HCT116 (cell line): ENCODE results near the gene RNF175. TPM values are rescaled to one million over a fixed set of nuclear protein-coding genes. Genes with fewer than 3 reads are reported as not detected.

Experiments used
- ATAC-seq: fragments of 200-7000 bp; cut with Tn5 transposase; 2 replicates; pipeline ENCODE4 v1.9.1; 2020; ENCODE audit warnings: mild to moderate bottlenecking, moderate library complexity
- BruUV-seq: library from RNA; stranded (reverse); fragments of 400-500 nt; replicated peaks from 2 replicates; lab custom pipeline; 2021; lab: Mats Ljungman, UMichigan
- CTCF ChIA-PET: fragments of 300-600 bp; sonication (Branson Sonifier 250); formaldehyde crosslinking; loops from one replicate; lab custom pipeline; 2021; ENCODE audit warnings: antibody characterized with exemption; lab: Charles Lee
- POLR2A ChIA-PET: fragments of 300-600, 350-600 bp; sonication (Branson Sonifier 250); formaldehyde crosslinking; loops from one replicate; lab custom pipeline; 2021; ENCODE audit warnings: antibody characterized with exemption; lab: Charles Lee
- RAD21 ChIA-PET, 2 experiments: fragments of 300-600 bp; sonication (Branson Sonifier 250); formaldehyde crosslinking; loops; one replicate each; lab custom pipeline; 2023; ENCODE audit warnings: low total read pairs in 2 of 2; ENCODE audit not compliant: uncharacterized antibody in 2 of 2, unreplicated experiment in 2 of 2, low non-redundant PET in 1 of 2; lab: Charles Lee
- DNase-seq: peaks from one replicate; pipeline ENCODE4 v3.0.0-alpha.2; 2010; ENCODE audit warnings: low read depth, low spot score
- H2AFZ ChIP-seq: fragments of 200-600 bp; shearing (Covaris generic), sonication (generic); 2 replicates; pipeline ENCODE4 v1.6.1; 2017; ENCODE audit warnings: low read depth, mixed run types, mixed read lengths, antibody characterized with exemption, low read length; ENCODE audit not compliant: poor library complexity, severe bottlenecking
- H3K27ac ChIP-seq: 2 replicates; pipeline ENCODE4 v1.5.1; 2012; ENCODE audit warnings: low read depth, low read length
- H3K27me3 ChIP-seq: fragments of 200-600 bp; sonication (generic); 2 replicates; pipeline ENCODE4 v1.6.1; 2016; ENCODE audit warnings: mixed run types, low read length, mixed read lengths; ENCODE audit not compliant: insufficient read depth
- H3K36me3 ChIP-seq, 2 experiments: fragments of 200-500 bp in 1 of 2; fragments of 200-600 bp in 1 of 2; sonication (Bioruptor generic) in 1 of 2; sonication (generic) in 1 of 2; 2 replicates each; pipeline versions ENCODE4 v1.5.1 to v1.6.1; 2014 to 2016; ENCODE audit warnings: low read length in 2 of 2, inconsistent platforms in 1 of 2, mixed read lengths in 1 of 2, mixed run types in 1 of 2; ENCODE audit not compliant: insufficient read depth in 2 of 2, control insufficient read depth in 1 of 2
- H3K4me1 ChIP-seq, 2 experiments: fragments of 200-600 bp in 1 of 2; sonication (generic) in 1 of 2; 2 replicates each; pipeline versions ENCODE4 v1.5.1 to v1.6.1; 2012 to 2017; ENCODE audit warnings: low read length in 2 of 2, inconsistent platforms in 1 of 2, mild to moderate bottlenecking in 1 of 2, mixed read lengths in 1 of 2, mixed run types in 1 of 2, moderate library complexity in 1 of 2; ENCODE audit not compliant: insufficient read depth in 2 of 2, control insufficient read depth in 1 of 2
- H3K4me2 ChIP-seq: fragments of 200-600 bp; sonication (generic); 2 replicates; pipeline ENCODE4 v1.6.1; 2017; ENCODE audit warnings: mixed run types, low read length, mixed read lengths
- H3K4me3 ChIP-seq, 2 experiments: fragments of 200-600 bp in 1 of 2; sonication (generic) in 1 of 2; replicated peaks in 1 of 2; 2 replicates each; pipeline ENCODE4 v1.5.1; 2011 to 2016; ENCODE audit warnings: low read length in 2 of 2, control low read depth in 1 of 2, low read depth in 1 of 2, mild to moderate bottlenecking in 1 of 2, mixed read lengths in 1 of 2, mixed run types in 1 of 2
- H3K79me2 ChIP-seq: fragments of 200-600 bp; sonication (generic); 2 replicates; pipeline ENCODE4 v1.6.1; 2017; ENCODE audit warnings: mild to moderate bottlenecking, mixed run types, low read length, moderate library complexity, mixed read lengths; ENCODE audit not compliant: insufficient read depth
- H3K9ac ChIP-seq: fragments of 200-600 bp; sonication (generic); 2 replicates; pipeline ENCODE4 v1.6.1; 2016; ENCODE audit warnings: low read length, mixed read lengths
- H3K9me2 ChIP-seq: fragments of 200-600 bp; sonication (generic), shearing (Covaris generic); 2 replicates; pipeline ENCODE4 v1.6.1; 2017; ENCODE audit warnings: mixed run types, mild to moderate bottlenecking, moderate library complexity; ENCODE audit not compliant: insufficient read depth
- H3K9me3 ChIP-seq, 2 experiments: fragments of 200-500 bp in 1 of 2; fragments of 200-600 bp in 1 of 2; sonication (Bioruptor generic) in 1 of 2; sonication (generic) in 1 of 2; 2 replicates each; pipeline ENCODE4 v1.6.1; 2014 to 2017; ENCODE audit warnings: low read length in 2 of 2, mixed read lengths in 2 of 2, inconsistent platforms in 1 of 2, low read depth in 1 of 2, mild to moderate bottlenecking in 1 of 2, mixed run types in 1 of 2, moderate library complexity in 1 of 2; ENCODE audit not compliant: control insufficient read depth in 1 of 2, insufficient read depth in 1 of 2
- H4K20me1 ChIP-seq: fragments of 200-600 bp; sonication (generic), shearing (Covaris generic); 2 replicates; pipeline ENCODE4 v1.6.1; 2017; ENCODE audit warnings: mixed run types, mild to moderate bottlenecking, moderate library complexity; ENCODE audit not compliant: insufficient read depth
- CBX3 ChIP-seq: IDR thresholded peaks from 2 replicates; pipeline ENCODE4 v1.6.1; 2012; ENCODE audit warnings: low read depth
- EGR1 ChIP-seq: IDR thresholded peaks from 2 replicates; pipeline ENCODE4 v1.6.1; 2012; ENCODE audit warnings: low read depth
- FOSL1 ChIP-seq: IDR thresholded peaks from 2 replicates; pipeline ENCODE4 v1.6.1; 2012; ENCODE audit warnings: low read depth
- JUND ChIP-seq: IDR thresholded peaks from 2 replicates; pipeline ENCODE4 v1.6.1; 2012
- POLR2A ChIP-seq: IDR thresholded peaks from 2 replicates; pipeline ENCODE4 v1.7.0; 2011; ENCODE audit warnings: borderline replicate concordance; ENCODE audit not compliant: insufficient read depth, insufficient read length; ENCODE audit errors: extremely low read depth
- POLR2AphosphoS5 ChIP-seq: IDR thresholded peaks from 2 replicates; pipeline ENCODE4 v1.6.1; 2011; ENCODE audit warnings: mild to moderate bottlenecking, low read depth, low read length, moderate library complexity
- SIN3A ChIP-seq: IDR thresholded peaks from 2 replicates; pipeline ENCODE4 v1.6.1; 2012; ENCODE audit warnings: low read depth
- SP1 ChIP-seq: IDR thresholded peaks from 2 replicates; pipeline ENCODE4 v1.6.1; 2012; ENCODE audit warnings: low read depth
- TCF7L2 ChIP-seq: IDR thresholded peaks from 2 replicates; pipeline ENCODE4 v1.7.0; 2011; ENCODE audit warnings: borderline replicate concordance, inconsistent platforms; ENCODE audit not compliant: insufficient read depth, insufficient read length; ENCODE audit errors: extremely low read depth
- intact Hi-C: fragments of 100-400 bp; cut with micrococcal nuclease; formaldehyde crosslinking; loops from 2 replicates; pipeline ENCODE4 v1.10.0; 2022
- total RNA-seq: library from RNA; stranded (reverse); gene quantifications from one replicate; pipeline ENCODE4 v1.2.1, GENCODE V29; 2021; ENCODE audit not compliant: unreplicated experiment
- TF ChIP-seq, protein P1 (sequence below): IDR thresholded peaks from 2 replicates; pipeline ENCODE4 v1.6.1; 2011; ENCODE audit warnings: mild to moderate bottlenecking, low read length, moderate library complexity; ENCODE audit not compliant: insufficient replicate concordance; ENCODE audit errors: extremely low read depth
- TF ChIP-seq, protein P2 (sequence below): IDR thresholded peaks from 2 replicates; pipeline ENCODE4 v1.6.1; 2012; ENCODE audit warnings: low read depth

RNF175 gene
- total RNA-seq, 1 experiment from 2014 or later: not detected

DNA sequence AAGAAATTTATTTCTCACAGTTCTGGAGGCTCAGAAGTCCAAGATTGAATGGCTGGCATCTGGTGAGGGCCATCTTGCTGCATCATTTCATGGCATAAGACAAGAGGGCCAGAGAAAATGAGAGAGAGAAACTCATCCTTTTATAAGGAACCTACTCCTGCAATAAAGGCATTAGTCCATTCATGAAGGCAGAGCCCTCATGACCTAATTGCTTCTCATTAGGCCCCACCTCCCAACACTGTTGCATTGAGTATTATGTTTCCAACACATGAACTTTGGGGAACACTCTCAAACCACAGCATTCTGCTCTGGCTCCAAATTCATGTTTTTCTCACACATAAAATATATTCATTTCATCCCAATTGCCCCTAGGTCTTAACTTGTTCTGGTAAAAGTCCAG is 14.2 kb downstream of the RNF175 start:
- Histone ChIP-seq H3K4me2 (no peak overlapping the region), H3K27ac (no peak overlapping the region), H2AFZ (no peak overlapping the region), H4K20me1 (no peaks in the 10 kb centered on the region), H3K27me3 (no peaks in the 10 kb centered on the region), H3K4me3 (no peak overlapping the region), H3K36me3 (no peaks in the 10 kb centered on the region), H3K79me2 (no peaks in the 10 kb centered on the region), H3K9me2 (no peaks in the 10 kb centered on the region), H3K9ac (no peak overlapping the region), H3K9me3 (no peaks in the 10 kb centered on the region), H3K4me1 (peaks cover 0 to 7% of the 10 kb centered on the region in 2 experiments; a peak in 1 of 4 replicates)
- no peak for DNase-seq
- intact Hi-C loops: no loop called here
- RAD21 ChIA-PET: no interaction called here
- no TSS peak for BruUV-seq
- POLR2A ChIA-PET: no interaction called here
- no peak for TF ChIP-seq EGR1
- TF ChIP-seq JUND: no peak
- no peak for TF ChIP-seq CBX3
- TF ChIP-seq SIN3A: no peak
- TF ChIP-seq SP1: no peak
- TF ChIP-seq POLR2A: no peak
- TF ChIP-seq FOSL1: no peak
- TF ChIP-seq, protein P1, sequence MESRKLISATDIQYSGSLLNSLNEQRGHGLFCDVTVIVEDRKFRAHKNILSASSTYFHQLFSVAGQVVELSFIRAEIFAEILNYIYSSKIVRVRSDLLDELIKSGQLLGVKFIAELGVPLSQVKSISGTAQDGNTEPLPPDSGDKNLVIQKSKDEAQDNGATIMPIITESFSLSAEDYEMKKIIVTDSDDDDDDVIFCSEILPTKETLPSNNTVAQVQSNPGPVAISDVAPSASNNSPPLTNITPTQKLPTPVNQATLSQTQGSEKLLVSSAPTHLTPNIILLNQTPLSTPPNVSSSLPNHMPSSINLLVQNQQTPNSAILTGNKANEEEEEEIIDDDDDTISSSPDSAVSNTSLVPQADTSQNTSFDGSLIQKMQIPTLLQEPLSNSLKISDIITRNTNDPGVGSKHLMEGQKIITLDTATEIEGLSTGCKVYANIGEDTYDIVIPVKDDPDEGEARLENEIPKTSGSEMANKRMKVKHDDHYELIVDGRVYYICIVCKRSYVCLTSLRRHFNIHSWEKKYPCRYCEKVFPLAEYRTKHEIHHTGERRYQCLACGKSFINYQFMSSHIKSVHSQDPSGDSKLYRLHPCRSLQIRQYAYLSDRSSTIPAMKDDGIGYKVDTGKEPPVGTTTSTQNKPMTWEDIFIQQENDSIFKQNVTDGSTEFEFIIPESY: no peak
- TF ChIP-seq TCF7L2: no peak
- TF ChIP-seq, protein P2, sequence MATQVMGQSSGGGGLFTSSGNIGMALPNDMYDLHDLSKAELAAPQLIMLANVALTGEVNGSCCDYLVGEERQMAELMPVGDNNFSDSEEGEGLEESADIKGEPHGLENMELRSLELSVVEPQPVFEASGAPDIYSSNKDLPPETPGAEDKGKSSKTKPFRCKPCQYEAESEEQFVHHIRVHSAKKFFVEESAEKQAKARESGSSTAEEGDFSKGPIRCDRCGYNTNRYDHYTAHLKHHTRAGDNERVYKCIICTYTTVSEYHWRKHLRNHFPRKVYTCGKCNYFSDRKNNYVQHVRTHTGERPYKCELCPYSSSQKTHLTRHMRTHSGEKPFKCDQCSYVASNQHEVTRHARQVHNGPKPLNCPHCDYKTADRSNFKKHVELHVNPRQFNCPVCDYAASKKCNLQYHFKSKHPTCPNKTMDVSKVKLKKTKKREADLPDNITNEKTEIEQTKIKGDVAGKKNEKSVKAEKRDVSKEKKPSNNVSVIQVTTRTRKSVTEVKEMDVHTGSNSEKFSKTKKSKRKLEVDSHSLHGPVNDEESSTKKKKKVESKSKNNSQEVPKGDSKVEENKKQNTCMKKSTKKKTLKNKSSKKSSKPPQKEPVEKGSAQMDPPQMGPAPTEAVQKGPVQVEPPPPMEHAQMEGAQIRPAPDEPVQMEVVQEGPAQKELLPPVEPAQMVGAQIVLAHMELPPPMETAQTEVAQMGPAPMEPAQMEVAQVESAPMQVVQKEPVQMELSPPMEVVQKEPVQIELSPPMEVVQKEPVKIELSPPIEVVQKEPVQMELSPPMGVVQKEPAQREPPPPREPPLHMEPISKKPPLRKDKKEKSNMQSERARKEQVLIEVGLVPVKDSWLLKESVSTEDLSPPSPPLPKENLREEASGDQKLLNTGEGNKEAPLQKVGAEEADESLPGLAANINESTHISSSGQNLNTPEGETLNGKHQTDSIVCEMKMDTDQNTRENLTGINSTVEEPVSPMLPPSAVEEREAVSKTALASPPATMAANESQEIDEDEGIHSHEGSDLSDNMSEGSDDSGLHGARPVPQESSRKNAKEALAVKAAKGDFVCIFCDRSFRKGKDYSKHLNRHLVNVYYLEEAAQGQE: no peak
- TF ChIP-seq POLR2AphosphoS5: no peak
- CTCF ChIA-PET: no interaction called here
- ATAC-seq: no peak
